ENCODE data around the gene GGTA1.

GRCh38 chr9:121537283-121537682 is 37.6 kb upstream of the GGTA1 start:
- TF ChIP-seq POLR2A (IDR thresholded peaks at IDR 0.05) = no peak
- no peak for TF ChIP-seq CTCF (IDR thresholded peaks at IDR 0.05 in 8 of 11, conservative IDR thresholded peaks at IDR 0.05 in 3 of 11)
